SU-DHL-6 (cell line): ENCODE data around the gene WNK4.

ENCODE experiments used
- H2AFZ ChIP-seq: fragments of 200-600 bp; sonication (generic); 2 replicates; pipeline ENCODE4 v1.6.1; 2014; ENCODE audit warnings: low read depth, mild to moderate bottlenecking, moderate library complexity, mixed read lengths, antibody characterized with exemption, low read length; ENCODE audit not compliant: severe bottlenecking
- H3F3A ChIP-seq: fragments of 200-600 bp; shearing (Covaris generic); 2 replicates; pipeline ENCODE4 v1.6.0; 2016; ENCODE audit warnings: antibody characterized with exemption, mild to moderate bottlenecking; ENCODE audit not compliant: insufficient read depth
- H3K27ac ChIP-seq: fragments of 200-600 bp; sonication (generic); 2 replicates; pipeline ENCODE4 v1.5.1; 2016; ENCODE audit warnings: low read depth, mild to moderate bottlenecking, low read length, moderate library complexity, mixed read lengths
- H3K27me3 ChIP-seq: fragments of 200-600 bp; sonication (generic), shearing (Covaris generic); 2 replicates; pipeline ENCODE4 v1.6.0; 2014; ENCODE audit warnings: mild to moderate bottlenecking, low read length
- H3K36me3 ChIP-seq: fragments of 200-600 bp; sonication (generic); 2 replicates; pipeline ENCODE4 v1.6.1; 2014; ENCODE audit warnings: mild to moderate bottlenecking, low read length, mixed read lengths
- H3K4me2 ChIP-seq: fragments of 300-600, 200-600 bp; shearing (Covaris generic), sonication (generic); 2 replicates; pipeline ENCODE4 v1.6.0; 2014; ENCODE audit warnings: low read length, low read depth, mild to moderate bottlenecking; ENCODE audit not compliant: poor library complexity, severe bottlenecking
- H3K4me3 ChIP-seq: fragments of 200-600 bp; sonication (generic); 2 replicates; pipeline ENCODE4 v1.5.1; 2014; ENCODE audit warnings: antibody characterized with exemption, low read length, mild to moderate bottlenecking, mixed read lengths; ENCODE audit not compliant: insufficient read depth, poor library complexity, severe bottlenecking
- H3K79me2 ChIP-seq: fragments of 200-600 bp; sonication (generic); 2 replicates; pipeline ENCODE4 v1.6.1; 2014; ENCODE audit warnings: mild to moderate bottlenecking, low read length, moderate library complexity; ENCODE audit not compliant: insufficient read depth
- H3K9ac ChIP-seq: fragments of 200-600 bp; sonication (generic); 2 replicates; pipeline ENCODE4 v1.7.0; 2014; ENCODE audit warnings: mild to moderate bottlenecking, low read length
- H3K9me2 ChIP-seq: fragments of 200-600 bp; sonication (generic); replicated peaks from 2 replicates; pipeline ENCODE4 v1.6.1; 2014; ENCODE audit warnings: low read length; ENCODE audit not compliant: insufficient read depth
- H3K9me3 ChIP-seq: fragments of 200-600 bp; sonication (generic); 2 replicates; pipeline ENCODE4 v1.6.1; 2014; ENCODE audit warnings: low read length, mixed read lengths; ENCODE audit not compliant: insufficient read depth
- H4K20me1 ChIP-seq: fragments of 200-600 bp; sonication (generic); 2 replicates; pipeline ENCODE4 v1.6.1; 2014; ENCODE audit warnings: low read depth, mild to moderate bottlenecking, antibody characterized with exemption, low read length, moderate library complexity, mixed read lengths
- EZH2phosphoT487 ChIP-seq: fragments of 200-600 bp; sonication (generic), shearing (Covaris generic); conservative IDR thresholded peaks from 2 replicates; pipeline ENCODE4 v1.6.1; 2018; ENCODE audit warnings: mild to moderate bottlenecking, antibody characterized with exemption, low read length, moderate library complexity, mixed read lengths
- TF ChIP-seq, protein P1 (sequence below): fragments of 200-600 bp; sonication (generic); IDR thresholded peaks from one replicate; pipeline ENCODE4 v1.5.1; 2017; ENCODE audit warnings: antibody characterized with exemption, mild to moderate bottlenecking, low read length, moderate library complexity; ENCODE audit not compliant: insufficient read depth, poor library complexity, severe bottlenecking

WNK4 gene

GRCh38 chr17:42844271-42844670, 63.9 kb downstream of the WNK4 start, which contains the start of gene AOC2:
Gene AOC2 (plus strand): TSS chr17:42844580. CDS start chr17:42844627, 47 bp downstream.
- no peaks in the 10 kb centered on the region for H3K79me2 ChIP-seq
- H3F3A ChIP-seq, result no peaks in the 10 kb centered on the region
- peaks cover 11% of the 10 kb centered on the region for H3K36me3 ChIP-seq
- H3K9me3 ChIP-seq, result no peaks in the 10 kb centered on the region
- H3K9ac ChIP-seq, result no peak within 1 kb of the TSS
- H3K27ac ChIP-seq, result no peak within 1 kb of the TSS
- H3K9me2 ChIP-seq, result no peaks in the 10 kb centered on the region
- H3K27me3 ChIP-seq, result no peaks in the 10 kb centered on the region
- H3K4me3 ChIP-seq, result no peak within 1 kb of the TSS
- H2AFZ ChIP-seq, result no peak within 1 kb of the TSS
- no peak within 1 kb of the TSS for H3K4me2 ChIP-seq
- TF ChIP-seq, protein P1, sequence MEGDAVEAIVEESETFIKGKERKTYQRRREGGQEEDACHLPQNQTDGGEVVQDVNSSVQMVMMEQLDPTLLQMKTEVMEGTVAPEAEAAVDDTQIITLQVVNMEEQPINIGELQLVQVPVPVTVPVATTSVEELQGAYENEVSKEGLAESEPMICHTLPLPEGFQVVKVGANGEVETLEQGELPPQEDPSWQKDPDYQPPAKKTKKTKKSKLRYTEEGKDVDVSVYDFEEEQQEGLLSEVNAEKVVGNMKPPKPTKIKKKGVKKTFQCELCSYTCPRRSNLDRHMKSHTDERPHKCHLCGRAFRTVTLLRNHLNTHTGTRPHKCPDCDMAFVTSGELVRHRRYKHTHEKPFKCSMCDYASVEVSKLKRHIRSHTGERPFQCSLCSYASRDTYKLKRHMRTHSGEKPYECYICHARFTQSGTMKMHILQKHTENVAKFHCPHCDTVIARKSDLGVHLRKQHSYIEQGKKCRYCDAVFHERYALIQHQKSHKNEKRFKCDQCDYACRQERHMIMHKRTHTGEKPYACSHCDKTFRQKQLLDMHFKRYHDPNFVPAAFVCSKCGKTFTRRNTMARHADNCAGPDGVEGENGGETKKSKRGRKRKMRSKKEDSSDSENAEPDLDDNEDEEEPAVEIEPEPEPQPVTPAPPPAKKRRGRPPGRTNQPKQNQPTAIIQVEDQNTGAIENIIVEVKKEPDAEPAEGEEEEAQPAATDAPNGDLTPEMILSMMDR, result no peak
- no peak for TF ChIP-seq EZH2phosphoT487
- no peaks in the 10 kb centered on the region for H4K20me1 ChIP-seq

DNA sequence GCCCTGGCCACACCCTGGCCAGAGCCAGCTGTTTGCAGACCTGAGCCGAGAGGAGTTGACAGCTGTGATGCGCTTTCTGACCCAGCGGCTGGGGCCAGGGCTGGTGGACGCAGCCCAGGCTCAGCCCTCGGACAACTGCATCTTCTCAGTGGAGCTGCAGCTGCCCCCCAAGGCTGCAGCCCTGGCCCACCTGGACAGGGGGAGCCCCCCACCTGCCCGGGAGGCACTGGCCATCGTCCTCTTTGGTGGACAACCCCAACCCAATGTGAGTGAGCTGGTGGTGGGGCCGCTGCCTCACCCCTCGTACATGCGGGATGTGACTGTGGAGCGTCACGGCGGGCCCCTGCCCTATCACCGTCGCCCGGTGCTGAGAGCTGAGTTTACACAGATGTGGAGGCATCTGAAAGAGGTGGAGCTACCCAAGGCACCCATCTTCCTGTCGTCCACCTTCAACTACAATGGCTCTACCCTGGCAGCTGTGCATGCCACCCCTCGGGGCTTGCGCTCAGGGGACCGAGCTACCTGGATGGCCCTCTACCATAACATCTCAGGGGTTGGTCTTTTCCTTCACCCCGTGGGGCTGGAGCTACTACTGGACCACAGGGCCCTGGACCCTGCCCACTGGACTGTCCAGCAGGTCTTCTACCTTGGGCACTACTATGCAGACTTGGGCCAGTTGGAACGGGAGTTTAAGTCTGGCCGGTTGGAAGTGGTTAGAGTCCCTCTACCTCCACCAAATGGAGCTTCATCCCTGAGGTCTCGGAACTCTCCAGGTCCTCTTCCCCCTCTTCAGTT, 64.5 kb downstream of the WNK4 start:
- Histone ChIP-seq H3K9me3 (no peaks in the 10 kb centered on the region), H3K4me2 (no peak overlapping the region), H3F3A (no peaks in the 10 kb centered on the region), H3K27ac (no peak overlapping the region), H3K79me2 (no peaks in the 10 kb centered on the region), H3K4me3 (no peak overlapping the region), H3K27me3 (no peaks in the 10 kb centered on the region), H2AFZ (no peak overlapping the region), H3K36me3 (peaks cover 11% of the 10 kb centered on the region), H3K9me2 (no peaks in the 10 kb centered on the region), H4K20me1 (no peaks in the 10 kb centered on the region), H3K9ac (no peak overlapping the region)
- TF ChIP-seq, protein P1, result no peak
- TF ChIP-seq EZH2phosphoT487, result no peak

GRCh38 chr17:42845556-42845917, 65.1 kb downstream of the WNK4 start:
- H3K79me2 ChIP-seq, result no peaks in the 10 kb centered on the region
- H3K27ac ChIP-seq, result no peak overlapping the region
- no peaks in the 10 kb centered on the region for H3F3A ChIP-seq
- H2AFZ ChIP-seq, result no peak overlapping the region
- H3K4me2 ChIP-seq, result no peak overlapping the region
- no peak overlapping the region for H3K4me3 ChIP-seq
- H3K9me2 ChIP-seq, result no peaks in the 10 kb centered on the region
- H3K36me3 ChIP-seq, result peaks cover 11% of the 10 kb centered on the region
- no peaks in the 10 kb centered on the region for H3K27me3 ChIP-seq
- H3K9ac ChIP-seq, result no peak overlapping the region
- TF ChIP-seq, protein P1, result no peak
- TF ChIP-seq EZH2phosphoT487, result no peak
- no peaks in the 10 kb centered on the region for H3K9me3 ChIP-seq
- H4K20me1 ChIP-seq, result no peaks in the 10 kb centered on the region
